ENCODE data around the gene MTNR1A.

The MTNR1A gene

DNA sequence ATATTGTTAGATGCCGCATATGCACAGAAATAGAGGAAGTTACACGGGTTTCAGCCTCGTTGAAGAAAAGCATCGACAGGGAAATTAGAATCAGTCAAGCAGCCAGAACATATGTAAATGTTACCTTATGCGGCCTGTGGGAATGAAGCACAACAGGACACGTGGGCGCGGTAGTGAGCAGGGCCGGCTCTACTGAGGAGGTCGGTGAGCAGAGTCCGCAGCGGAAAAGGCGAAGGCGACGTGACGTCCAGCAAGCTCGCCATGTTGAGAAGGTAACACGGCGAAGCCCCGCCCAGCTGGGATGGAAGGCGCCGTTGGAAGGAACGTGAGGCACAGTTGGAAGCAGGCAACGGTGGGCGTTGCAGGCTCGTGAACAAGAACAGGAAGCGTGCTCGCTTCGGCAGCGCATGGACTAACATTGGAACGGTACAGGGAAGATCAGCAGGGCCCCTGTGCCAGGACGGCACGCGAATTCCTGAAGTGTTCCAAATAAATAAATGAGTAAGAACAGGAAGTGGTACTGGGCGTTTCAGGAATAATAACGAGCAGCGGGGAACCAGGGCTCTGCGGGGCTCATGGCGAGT lies 54.6 kb downstream of the MTNR1A start:
- no peak overlapping the region for H3K4me2 ChIP-seq (ENCODE audit: low read depth, low read length, poor library complexity, severe bottlenecking)
- no peaks in the 10 kb centered on the region for H3K9me2 ChIP-seq (replicated peaks; ENCODE audit: insufficient read depth, low read length)
- TF ChIP-seq EZH2phosphoT487 (conservative IDR thresholded peaks at IDR 0.05; ENCODE audit: low read length): no peak
- TF ChIP-seq, protein P1, sequence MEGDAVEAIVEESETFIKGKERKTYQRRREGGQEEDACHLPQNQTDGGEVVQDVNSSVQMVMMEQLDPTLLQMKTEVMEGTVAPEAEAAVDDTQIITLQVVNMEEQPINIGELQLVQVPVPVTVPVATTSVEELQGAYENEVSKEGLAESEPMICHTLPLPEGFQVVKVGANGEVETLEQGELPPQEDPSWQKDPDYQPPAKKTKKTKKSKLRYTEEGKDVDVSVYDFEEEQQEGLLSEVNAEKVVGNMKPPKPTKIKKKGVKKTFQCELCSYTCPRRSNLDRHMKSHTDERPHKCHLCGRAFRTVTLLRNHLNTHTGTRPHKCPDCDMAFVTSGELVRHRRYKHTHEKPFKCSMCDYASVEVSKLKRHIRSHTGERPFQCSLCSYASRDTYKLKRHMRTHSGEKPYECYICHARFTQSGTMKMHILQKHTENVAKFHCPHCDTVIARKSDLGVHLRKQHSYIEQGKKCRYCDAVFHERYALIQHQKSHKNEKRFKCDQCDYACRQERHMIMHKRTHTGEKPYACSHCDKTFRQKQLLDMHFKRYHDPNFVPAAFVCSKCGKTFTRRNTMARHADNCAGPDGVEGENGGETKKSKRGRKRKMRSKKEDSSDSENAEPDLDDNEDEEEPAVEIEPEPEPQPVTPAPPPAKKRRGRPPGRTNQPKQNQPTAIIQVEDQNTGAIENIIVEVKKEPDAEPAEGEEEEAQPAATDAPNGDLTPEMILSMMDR (IDR thresholded peaks at IDR 0.05; ENCODE audit: insufficient read depth, low read length, poor library complexity, severe bottlenecking): no peak
- no peaks in the 10 kb centered on the region for H3K9me3 ChIP-seq (ENCODE audit: insufficient read depth, low read length)
- no peak overlapping the region for H3K9ac ChIP-seq (ENCODE audit: low read length)
- no peak overlapping the region for H3K4me3 ChIP-seq (ENCODE audit: insufficient read depth, low read length, poor library complexity, severe bottlenecking)
- H2AFZ ChIP-seq (ENCODE audit: low read depth, low read length, severe bottlenecking): no peak overlapping the region
- H3K79me2 ChIP-seq (ENCODE audit: insufficient read depth, low read length): no peaks in the 10 kb centered on the region
- no peaks in the 10 kb centered on the region for H3K27me3 ChIP-seq (ENCODE audit: low read length)
- H3K27ac ChIP-seq (ENCODE audit: low read depth, low read length): no peak overlapping the region
- H3F3A ChIP-seq (ENCODE audit: insufficient read depth): no peaks in the 10 kb centered on the region
- no peaks in the 10 kb centered on the region for H4K20me1 ChIP-seq (ENCODE audit: low read depth, low read length)
- H3K36me3 ChIP-seq (ENCODE audit: low read length): no peaks in the 10 kb centered on the region

- no peaks in the 10 kb centered on the region for H3K79me2 ChIP-seq (ENCODE audit: insufficient read depth, low read length)
- H3K9me2 ChIP-seq (replicated peaks; ENCODE audit: insufficient read depth, low read length): no peaks in the 10 kb centered on the region
- no peaks in the 10 kb centered on the region for H4K20me1 ChIP-seq (ENCODE audit: low read depth, low read length)
- no peaks in the 10 kb centered on the region for H3K36me3 ChIP-seq (ENCODE audit: low read length)
- no peak overlapping the region for H3K4me3 ChIP-seq (ENCODE audit: insufficient read depth, low read length, poor library complexity, severe bottlenecking)
- no peaks in the 10 kb centered on the region for H3K27me3 ChIP-seq (ENCODE audit: low read length)
- no peak overlapping the region for H2AFZ ChIP-seq (ENCODE audit: low read depth, low read length, severe bottlenecking)
- TF ChIP-seq EZH2phosphoT487 (conservative IDR thresholded peaks at IDR 0.05; ENCODE audit: low read length): no peak
- TF ChIP-seq, protein P1 (IDR thresholded peaks at IDR 0.05; ENCODE audit: insufficient read depth, low read length, poor library complexity, severe bottlenecking): no peak
- H3K9ac ChIP-seq (ENCODE audit: low read length): no peak overlapping the region
- H3K9me3 ChIP-seq (ENCODE audit: insufficient read depth, low read length): no peaks in the 10 kb centered on the region
- no peak overlapping the region for H3K27ac ChIP-seq (ENCODE audit: low read depth, low read length)
- H3K4me2 ChIP-seq (ENCODE audit: low read depth, low read length, poor library complexity, severe bottlenecking): no peak overlapping the region
- no peaks in the 10 kb centered on the region for H3F3A ChIP-seq (ENCODE audit: insufficient read depth)
These were observed 55.9 kb downstream of the MTNR1A start for GRCh38 chr4:186499467-186499866.

DNA sequence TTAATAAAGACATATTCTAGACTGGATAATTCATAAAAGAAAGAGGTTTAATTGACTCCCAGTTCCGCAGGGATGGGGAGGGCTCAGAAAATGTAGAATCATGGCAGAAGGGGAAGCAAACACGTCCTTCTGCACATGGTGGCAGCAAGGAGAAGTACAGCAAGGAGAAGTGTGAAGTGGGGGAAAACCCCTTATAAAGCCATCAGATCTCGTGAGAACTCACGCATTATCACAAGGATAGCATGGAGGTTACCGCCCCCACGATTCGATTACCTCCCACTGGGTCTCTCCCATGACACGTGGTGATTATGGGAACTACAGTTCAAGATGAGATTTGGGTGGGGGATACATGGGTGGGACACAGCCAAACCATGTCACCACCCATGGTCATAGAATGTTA lies 58.3 kb downstream of the MTNR1A start:
- Histone ChIP-seq H3K79me2 (ENCODE audit: insufficient read depth, low read length) (no peaks in the 10 kb centered on the region), H3K9me3 (ENCODE audit: insufficient read depth, low read length) (no peaks in the 10 kb centered on the region), H3K27ac (ENCODE audit: low read depth, low read length) (no peak overlapping the region), H4K20me1 (ENCODE audit: low read depth, low read length) (no peaks in the 10 kb centered on the region), H3F3A (ENCODE audit: insufficient read depth) (no peaks in the 10 kb centered on the region), H3K27me3 (ENCODE audit: low read length) (no peaks in the 10 kb centered on the region), H3K9ac (ENCODE audit: low read length) (no peak overlapping the region), H2AFZ (ENCODE audit: low read depth, low read length, severe bottlenecking) (no peak overlapping the region), H3K4me2 (ENCODE audit: low read depth, low read length, poor library complexity, severe bottlenecking) (no peak overlapping the region), H3K4me3 (ENCODE audit: insufficient read depth, low read length, poor library complexity, severe bottlenecking) (no peak overlapping the region), H3K36me3 (ENCODE audit: low read length) (no peaks in the 10 kb centered on the region), H3K9me2 (replicated peaks; ENCODE audit: insufficient read depth, low read length) (no peaks in the 10 kb centered on the region)
- no peak for TF ChIP-seq EZH2phosphoT487 (conservative IDR thresholded peaks at IDR 0.05; ENCODE audit: low read length)
- TF ChIP-seq, protein P1 (IDR thresholded peaks at IDR 0.05; ENCODE audit: insufficient read depth, low read length, poor library complexity, severe bottlenecking): no peak
